NK-92 (cell line): ENCODE results near the gene ST6GALNAC4.

ENCODE experiments used
- DNase-seq: peaks from one replicate; lab custom pipeline; 2025; ENCODE audit not compliant: unreplicated experiment; lab: John Stamatoyannopoulos, UW

ST6GALNAC4 gene

DNA sequence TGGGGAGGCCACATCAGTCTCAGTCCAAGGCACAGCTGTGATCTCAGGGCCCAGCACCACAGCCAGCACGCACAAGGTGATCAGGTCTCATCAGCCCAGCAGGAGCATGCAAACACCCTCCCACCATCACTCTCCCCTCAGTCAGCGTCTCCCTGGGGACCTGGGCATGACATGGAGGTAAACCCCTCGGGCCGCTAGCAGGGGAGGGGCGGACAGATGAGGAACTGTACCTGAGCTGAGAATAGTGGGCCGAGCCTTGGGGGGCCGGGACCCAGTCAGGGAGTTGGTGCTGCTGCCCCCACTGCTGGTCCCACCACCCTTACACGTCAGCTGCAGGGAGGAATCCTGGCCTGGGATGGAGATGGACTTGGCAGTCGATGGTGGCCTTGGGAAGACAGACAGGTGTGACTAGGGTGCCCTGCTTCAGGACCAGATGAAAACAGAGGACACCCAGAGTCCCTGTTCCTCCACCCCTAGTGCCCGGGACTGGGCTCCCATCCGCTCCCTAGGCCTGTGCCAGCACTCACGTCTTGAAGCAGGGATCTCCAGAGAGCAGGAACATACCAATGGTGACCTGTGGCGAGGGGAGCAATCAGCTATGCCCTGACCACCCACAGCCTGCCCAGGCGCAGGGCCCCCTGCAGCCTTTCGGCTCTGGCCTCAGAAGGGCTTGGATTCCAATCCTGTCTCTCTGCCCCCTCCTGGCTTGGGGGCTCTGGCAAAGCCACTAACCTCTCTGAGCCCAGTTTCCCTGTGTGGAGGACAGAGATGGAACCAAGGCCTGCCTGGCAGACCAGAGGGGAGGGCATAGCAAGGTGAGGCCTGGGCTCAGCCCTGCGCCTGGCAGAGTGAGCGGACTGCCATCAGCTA, 31.2 kb upstream of the ST6GALNAC4 start:
- DNase-seq, result no peak

DNA sequence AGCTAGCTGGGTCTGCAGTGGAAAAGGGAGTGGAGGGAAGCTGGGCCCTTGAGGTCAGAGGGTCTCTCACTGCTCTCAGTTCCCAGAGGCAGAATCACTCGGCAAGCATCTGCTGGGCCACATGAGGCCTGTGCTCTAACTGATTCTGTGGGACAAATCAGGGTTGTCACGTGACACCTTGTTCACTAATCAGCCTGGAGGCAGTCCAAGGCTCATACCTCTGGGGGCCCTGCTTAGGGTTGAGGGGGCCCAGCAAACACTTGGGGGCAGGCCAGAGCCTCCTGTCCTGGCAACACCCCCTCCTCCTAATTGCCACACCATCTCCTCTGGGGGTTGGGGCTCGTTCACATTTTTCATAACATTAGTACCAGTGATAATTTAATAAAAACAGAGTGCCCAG, 29.9 kb upstream of the ST6GALNAC4 start:
- DNase-seq, result no peak

DNA sequence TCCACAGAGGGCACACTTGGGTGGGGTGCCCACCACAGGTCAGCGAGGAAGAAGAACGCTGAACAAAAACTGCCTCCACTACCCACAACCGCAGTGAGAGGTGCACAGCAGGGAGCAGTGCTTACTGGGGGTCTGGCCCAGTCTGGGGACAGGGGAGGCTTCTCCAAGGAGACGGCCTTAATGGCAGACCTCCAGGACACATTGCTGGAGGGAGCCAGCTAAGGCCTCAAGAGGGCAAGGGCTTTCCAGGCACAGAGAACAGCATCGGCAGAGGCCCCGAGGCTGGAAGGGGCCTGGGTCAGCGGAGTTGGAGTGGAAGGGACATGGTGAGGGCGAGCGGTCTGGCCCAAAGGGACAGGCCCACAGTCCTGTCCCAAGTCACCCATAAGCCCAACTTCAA, 29.1 kb upstream of the ST6GALNAC4 start:
- no peak for DNase-seq

DNA sequence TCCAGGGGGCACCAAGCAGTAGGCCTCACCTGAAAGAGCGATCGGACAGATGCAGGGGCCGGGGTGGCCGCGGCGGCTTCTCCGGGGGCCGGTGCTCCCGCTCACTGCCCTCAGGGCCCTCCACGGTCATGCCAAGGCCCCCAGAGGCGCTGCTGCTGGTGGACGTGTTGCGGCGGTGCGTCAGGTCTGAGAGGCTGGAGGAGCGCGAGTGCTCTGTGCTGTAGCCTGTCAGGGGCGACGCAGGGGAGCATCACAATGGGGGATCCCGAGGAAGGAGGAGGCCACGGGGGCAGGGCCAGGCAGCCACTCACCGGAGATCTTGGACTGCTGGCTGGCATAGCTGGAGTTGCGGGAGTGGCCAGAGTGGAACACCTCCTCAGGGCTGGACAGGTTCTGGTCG, 28.5 kb upstream of the ST6GALNAC4 start:
- DNase-seq, result no peak

DNA sequence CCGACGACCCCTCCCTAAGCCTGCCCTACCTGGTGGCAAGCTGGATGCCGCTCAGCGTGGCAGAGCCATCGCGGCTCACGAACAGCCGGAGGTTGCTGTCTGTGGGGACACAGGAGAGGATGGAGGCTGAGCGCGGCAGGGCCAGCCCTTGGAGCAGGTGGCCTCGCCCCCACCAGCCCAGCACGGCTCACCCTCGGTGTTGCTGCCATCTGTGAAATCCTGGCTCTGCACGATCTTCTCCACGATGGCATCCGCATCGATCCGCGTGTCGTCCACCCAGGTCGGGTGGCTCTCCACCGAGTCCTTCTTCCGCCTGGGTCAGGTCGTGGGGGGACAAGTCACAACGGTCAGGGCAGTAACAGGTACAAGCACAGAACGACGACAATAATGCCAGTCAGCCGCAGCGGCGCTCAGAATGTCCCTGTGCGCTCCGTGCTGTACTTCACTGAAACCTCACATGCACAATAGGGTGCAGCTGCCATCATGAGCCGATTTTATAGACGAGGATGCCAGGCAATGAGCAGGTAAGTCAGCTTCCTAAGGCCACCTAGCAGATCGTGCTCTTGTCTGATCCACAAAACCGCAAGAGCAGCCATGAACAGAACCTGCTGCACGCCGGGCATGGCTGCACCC, 27.9 kb upstream of the ST6GALNAC4 start:
- no peak for DNase-seq

DNA sequence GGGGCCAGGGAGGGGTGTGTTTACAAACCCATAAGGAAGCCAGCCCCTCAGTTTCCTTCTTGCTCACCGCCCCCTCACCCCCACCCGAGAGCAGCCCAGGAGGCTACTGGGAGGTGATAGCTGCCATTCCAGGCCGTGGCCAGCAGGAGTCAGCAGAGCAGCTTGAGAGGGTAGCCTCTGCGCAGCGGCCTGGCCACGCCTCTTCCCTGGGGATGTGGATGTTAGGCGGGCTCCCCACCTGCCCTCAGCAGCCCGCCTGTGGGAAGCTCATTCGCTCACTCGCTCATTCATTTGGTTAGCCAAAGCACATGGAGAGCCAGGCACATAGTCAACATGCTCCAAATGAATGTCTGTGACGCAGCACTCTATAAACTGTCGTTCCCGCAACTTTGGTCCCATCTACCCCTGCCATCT, 26.9 kb upstream of the ST6GALNAC4 start:
- no peak for DNase-seq

DNA sequence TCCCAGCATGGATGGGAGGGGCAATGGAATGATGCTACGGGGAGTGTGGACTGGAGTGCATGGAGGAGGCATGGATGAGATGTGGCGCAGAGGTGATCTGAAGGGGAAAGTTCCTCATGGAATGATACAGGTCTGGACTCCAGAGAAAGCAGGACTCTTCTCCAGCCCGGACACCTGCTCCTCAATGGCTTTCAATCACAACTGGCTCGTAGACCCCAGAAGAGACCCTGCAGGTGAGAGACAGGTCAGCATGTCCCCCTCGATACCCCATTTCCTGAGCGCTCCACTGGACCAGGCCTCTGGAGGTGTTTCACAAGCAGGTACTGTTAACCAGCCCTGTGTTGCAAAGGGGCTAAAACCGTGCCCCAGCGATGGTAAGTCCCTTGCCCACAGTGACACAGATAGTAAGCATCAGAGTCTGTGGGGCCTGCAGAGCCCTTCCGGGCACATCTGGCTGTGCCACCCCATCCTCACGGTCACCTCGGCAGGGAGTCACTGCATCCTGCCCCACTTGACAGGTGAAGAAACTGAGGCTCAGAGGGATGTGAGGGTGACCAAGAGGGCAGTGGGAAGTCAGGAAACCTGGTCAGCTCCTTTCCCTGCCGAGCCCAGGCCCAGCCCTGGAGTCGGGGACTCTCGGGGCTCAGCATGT, 26.3 kb upstream of the ST6GALNAC4 start:
- DNase-seq, result no peak

DNA sequence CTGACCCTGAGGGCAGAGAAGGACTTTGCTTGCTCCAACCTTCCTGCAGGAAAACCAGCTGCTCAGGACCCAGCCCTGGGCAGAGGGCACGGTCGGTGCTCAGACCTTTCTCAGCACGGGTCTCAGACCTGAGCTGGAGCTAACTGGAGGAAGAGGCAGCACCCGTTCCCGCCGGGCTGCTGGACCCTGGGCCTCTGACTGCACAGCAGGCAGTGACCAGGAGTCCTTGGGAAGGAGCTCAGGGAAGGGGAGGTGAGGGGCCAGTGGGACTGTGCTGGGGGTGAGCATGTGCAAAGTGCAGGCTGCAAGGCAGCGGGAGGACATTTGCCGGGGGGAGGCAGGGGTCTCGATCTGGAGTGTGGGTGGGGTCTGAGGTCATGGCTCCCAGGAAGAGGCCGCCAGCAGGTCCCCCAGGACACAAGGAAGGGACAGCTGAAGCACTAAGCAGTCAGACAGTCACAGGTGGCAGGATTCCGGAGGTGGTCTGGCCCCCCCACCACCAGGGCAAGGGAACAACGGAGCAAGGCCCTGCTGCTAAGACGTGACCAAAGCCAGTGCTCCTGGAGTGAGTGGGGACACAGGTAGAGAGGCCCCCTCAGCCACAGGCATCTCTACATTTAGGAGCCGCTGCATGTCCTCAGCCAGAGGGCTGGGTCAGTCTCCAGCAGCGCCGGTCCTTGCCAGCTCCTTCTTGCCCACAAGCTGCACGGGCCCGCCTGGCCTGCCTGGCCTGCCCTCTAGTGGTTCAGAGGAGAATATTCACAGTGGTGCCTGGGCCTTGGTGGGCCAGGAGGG, 25.6 kb upstream of the ST6GALNAC4 start:
- DNase-seq, result no peak

DNA sequence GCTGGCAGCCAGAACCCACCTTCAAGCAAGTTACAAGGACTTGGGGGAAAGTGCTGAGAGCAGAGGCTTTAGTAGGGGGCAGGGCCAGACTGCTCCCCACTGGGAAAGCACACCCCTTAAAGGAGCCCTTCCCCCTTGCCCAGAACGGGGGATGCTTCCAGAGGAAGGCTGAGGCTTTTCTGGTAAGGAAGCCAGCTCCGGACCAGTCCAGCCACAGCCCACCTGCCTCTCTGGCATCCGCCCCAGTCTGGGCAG, 25.0 kb upstream of the ST6GALNAC4 start:
- no peak for DNase-seq

DNA sequence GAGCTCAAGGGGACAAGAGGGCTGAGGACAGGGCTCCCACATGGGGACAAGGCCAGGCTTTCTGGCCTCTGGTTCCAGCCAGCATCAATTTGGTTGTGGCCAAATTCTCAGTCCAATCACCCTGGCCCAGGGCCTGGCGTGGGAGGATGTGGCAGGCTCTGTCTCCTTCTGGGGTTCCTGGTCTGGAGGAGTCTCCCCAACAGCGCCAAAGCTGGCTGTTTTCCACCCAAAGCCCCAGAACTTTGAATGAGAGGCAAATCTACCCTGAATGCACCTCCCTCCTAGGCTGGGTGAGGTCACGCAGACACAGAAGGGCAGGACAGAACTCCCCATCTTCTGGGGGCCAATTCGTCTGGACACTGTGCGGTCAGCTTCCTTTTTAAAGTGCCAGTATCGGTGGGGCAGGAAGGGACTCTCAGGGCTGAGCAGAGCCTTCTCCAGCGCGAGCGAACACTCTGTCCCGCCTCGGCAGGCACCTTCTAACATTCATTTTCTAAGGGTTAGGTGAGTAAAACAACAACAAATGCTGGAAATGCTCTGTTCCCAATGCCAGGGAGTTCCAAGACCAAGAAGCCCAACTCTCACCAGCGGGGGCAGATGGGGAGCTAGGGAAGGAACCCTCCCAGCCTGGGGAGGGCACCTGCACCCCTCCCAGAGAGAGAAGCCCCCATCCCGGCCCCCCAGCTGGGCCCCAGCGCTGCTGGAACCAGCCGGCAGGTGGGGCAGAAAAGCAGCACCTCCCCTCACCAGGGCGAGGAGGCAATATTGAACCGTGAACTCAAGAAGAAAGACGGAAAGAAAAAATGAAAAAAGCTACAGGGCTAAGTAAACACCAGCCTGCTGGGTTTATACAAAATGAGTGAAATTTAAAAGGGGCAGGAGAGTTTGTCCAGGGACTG, 24.5 kb upstream of the ST6GALNAC4 start:
- no peak for DNase-seq

DNA sequence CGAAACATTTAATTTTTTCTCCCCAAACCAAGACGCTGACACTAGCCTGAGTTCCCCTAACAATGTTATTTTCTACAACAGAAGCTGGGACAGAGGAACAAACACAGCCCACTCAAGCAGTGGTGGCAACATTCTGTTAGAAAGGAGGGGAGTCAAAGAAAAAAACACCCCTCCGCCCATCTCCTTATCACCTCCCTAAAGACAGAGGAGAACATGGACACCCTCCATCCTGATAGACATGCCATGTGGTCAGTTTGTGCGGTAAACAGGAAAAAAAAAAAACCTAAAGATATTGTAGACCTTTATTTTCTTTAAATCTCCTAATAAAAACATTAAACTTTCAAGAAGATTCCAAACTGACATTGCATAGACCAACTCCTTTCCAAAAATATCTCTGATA, 23.8 kb upstream of the ST6GALNAC4 start:
- DNase-seq, result no peak

DNA sequence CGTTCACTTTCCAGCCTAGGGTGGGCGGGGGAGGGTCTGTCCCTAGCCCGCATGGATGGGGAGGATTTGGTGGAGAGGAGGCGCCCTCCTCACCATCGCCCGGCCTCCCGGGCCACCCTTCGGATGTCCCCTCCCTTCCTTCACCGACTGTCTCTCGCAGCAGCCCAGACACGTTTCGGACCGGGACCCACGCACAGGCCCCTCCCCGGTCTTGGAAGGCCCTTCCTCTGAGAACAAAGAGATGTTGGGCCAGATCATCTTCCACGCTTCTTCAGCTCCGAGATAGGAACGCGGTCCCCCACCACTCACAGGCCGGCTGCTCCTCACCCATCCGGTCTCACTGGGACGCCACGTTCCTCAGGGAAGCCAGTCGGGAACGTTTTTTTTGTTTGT, 21.5 kb upstream of the ST6GALNAC4 start:
- no peak for DNase-seq

DNA sequence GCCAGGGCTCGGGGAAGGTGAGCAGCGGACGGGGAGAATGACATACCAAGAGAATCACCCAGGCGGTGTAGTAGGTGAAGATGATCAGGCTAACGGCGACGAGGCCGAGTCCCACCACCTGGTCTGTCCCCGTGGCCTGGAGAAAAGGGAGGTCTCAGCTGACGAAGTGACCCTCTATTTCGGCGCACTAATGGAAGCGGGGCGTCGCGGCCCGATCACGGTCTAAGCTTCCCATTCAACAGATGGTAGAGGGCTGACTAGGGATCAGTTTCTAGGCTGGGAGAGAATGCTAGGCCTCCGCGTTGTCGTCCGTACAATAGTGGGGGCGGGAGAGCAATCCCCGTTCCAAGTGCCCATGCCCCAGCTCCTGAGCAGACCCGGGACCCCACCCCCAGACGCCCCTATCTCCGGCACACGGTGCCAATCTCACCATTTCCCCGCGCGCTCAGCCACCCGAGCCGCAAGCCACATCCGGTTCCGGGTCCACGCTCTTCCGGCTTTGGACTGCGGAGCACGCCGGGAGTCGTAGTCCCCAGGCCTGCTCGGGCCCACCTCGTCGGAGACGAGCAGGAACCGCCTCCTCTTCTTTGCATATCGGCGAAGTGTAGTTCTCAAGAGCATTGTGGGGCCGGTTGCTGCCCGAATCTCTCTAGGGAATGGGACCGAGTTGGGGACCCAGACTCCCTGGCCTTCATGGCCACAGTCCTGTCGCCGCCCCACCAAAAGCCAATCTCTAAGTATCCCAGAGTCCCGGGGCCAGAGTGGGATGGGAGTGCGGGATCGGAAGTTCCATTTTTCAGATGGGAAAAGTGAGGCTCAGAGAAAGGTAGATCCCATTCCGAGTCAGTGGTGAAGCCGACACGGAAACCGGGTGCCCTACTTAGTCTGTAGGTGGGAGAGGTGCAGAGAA, 20.8 kb upstream of the ST6GALNAC4 start, which contains the start of gene DPM2:
DPM2 (minus strand) TSS at position 467 of the 910 bp plus-strand sequence; CDS start at position 433, 34 bp downstream.
- DNase-seq, result no peak

DNA sequence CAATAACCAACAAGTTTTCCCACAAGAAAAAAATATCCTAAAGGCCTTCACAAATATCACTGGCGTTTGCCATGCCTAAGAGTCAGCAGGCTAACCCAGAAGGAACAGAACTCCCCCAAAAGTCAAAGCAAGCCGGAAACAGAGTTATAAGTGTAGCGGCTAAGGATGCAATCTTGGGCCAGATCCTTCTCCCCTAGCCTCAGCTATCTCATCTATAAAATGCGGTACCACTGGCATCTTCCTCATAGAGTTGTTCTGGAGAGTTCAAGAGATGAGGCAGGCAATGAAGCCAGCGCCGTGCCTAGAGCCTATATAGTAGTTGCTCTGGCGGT, 20.2 kb upstream of the ST6GALNAC4 start:
- DNase-seq, result no peak

DNA sequence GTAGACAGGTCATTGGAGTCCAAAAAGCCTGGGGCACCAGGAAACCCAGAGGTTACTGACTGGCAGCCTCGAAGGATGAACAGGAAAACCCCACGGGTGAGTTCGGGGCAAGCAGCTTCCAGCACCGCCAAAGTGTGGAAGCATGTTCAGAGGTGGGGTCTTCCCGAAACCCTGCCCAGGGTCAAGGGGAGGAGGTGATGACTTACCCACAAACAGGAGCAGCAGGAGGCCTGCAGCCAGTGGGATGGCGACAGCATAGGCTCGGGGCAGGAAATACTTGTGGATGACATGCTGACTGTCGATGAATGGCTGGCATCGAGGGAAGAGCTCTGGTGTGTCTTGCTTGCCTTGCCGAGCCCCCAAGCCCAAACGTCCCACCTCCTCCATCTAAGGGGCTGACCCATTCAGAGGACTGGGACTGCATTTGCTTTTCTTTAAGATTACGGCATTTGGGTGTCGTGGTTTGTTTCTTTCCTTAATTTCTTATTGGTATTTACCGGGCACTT, 19.6 kb upstream of the ST6GALNAC4 start:
- DNase-seq, result no peak

DNA sequence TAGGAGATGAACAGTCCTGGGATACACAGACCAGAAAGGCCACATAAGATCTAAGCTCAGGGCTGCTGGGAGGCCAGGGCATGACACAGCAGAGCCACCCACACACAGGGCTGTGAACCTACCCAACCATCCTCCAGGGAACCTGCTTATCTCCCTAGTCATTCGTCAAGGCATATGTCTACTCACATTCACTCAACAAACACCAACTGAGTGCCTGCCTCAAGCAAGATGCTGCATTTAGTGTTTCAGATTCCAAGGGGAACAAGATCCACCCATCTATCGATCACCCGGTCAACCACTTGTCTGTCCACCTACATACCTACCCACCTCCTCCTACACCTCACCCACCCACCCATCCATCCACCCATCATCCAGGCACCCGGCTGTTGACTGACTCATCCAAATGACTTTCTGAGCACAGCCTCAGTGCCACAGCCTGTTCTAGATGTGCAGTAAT, 19.0 kb upstream of the ST6GALNAC4 start:
- DNase-seq, result no peak

DNA sequence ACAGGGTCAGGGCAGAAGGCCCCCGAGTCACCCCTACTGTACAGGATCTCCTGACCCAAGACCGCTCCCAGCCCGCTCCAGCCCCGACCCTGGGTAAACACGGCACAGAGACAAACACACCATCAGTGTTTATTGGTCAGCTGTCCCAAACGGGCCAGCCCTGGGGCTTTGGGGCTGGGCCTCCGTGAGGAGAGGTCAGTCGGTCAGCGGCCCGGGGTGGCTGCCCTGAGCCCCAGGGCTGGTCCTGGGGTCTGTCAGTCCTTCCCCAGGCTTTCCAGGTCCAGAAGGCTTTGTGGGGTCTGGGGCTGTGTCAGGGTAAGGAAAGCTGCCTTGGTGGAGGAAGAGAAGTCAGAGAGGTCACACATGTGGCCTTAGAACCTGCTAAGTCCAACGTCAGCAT, 18.1 kb upstream of the ST6GALNAC4 start:
- no peak for DNase-seq

DNA sequence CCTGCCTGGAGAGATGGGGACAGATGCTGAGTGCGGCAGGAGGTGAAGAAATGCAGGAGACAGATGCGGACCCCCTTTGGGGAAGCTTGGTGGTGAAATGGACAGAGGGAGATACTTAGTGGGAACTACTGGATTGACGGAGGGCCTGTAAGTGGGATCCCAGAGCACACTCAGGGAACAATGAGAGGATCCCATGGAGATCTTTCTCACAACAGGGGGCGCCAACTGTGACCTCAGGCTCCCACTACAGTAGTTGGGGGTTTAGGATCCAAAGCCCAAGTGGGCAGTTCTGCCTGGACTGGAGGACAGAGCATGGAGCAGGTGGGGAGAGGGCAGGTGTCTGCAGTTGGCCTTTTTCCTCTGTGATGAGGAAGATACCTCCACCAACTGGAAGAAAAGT, 17.4 kb upstream of the ST6GALNAC4 start:
- no peak for DNase-seq
